Hepatocyte (in vitro differentiated cells): ENCODE results near the gene TMEM121B. TPM values are rescaled to one million over a fixed set of nuclear protein-coding genes. Genes with fewer than 3 reads are reported as not detected.

ENCODE experiments used
- DNase-seq: peaks from one replicate; pipeline ENCODE4 v3.0.0-alpha.2; 2016; ENCODE audit warnings: low spot score
- H2AFZ ChIP-seq: fragments of 200-600 bp; sonication (generic); 2 replicates; pipeline ENCODE4 v1.6.0; 2016; ENCODE audit warnings: antibody characterized with exemption, mild to moderate bottlenecking
- H3K27ac ChIP-seq: fragments of 200-600 bp; sonication (generic); 2 replicates; pipeline ENCODE4 v1.5.1; 2016; ENCODE audit warnings: mild to moderate bottlenecking
- H3K27me3 ChIP-seq: fragments of 200-600 bp; sonication (generic); 2 replicates; pipeline ENCODE4 v1.6.1; 2016
- H3K36me3 ChIP-seq: fragments of 200-600 bp; sonication (generic); replicated peaks from 2 replicates; pipeline ENCODE4 v1.5.1; 2016; ENCODE audit warnings: low read depth; ENCODE audit not compliant: insufficient read depth
- H3K4me1 ChIP-seq: fragments of 200-600 bp; sonication (generic); 2 replicates; pipeline ENCODE4 v1.5.1; 2016; ENCODE audit warnings: mild to moderate bottlenecking, moderate library complexity; ENCODE audit not compliant: insufficient read depth
- H3K4me2 ChIP-seq: fragments of 200-600 bp; sonication (generic); 2 replicates; pipeline ENCODE4 v1.6.0; 2016
- H3K4me3 ChIP-seq: fragments of 200-600 bp; sonication (generic); 2 replicates; pipeline ENCODE4 v1.5.1; 2016; ENCODE audit warnings: mild to moderate bottlenecking
- H3K79me2 ChIP-seq: fragments of 200-600 bp; sonication (generic); 2 replicates; pipeline ENCODE4 v1.6.0; 2017; ENCODE audit warnings: mild to moderate bottlenecking
- H3K9me2 ChIP-seq: fragments of 200-600 bp; sonication (generic); replicated peaks from 2 replicates; pipeline ENCODE4 v1.6.0; 2017; ENCODE audit warnings: mild to moderate bottlenecking; ENCODE audit not compliant: insufficient read depth
- H3K9me3 ChIP-seq: fragments of 200-600 bp; sonication (generic); 2 replicates; pipeline ENCODE4 v1.5.1; 2016; ENCODE audit warnings: low read depth, mild to moderate bottlenecking
- H4K20me1 ChIP-seq: fragments of 200-600 bp; sonication (generic); 2 replicates; pipeline ENCODE4 v1.6.0; 2016; ENCODE audit warnings: mild to moderate bottlenecking; ENCODE audit not compliant: insufficient read depth, poor library complexity, severe bottlenecking
- CTCF ChIP-seq: fragments of 200-600 bp; sonication (generic); IDR thresholded peaks from 2 replicates; pipeline ENCODE4 v1.5.1; 2016; ENCODE audit warnings: antibody characterized with exemption, mild to moderate bottlenecking; ENCODE audit not compliant: poor library complexity
- EZH2 ChIP-seq: fragments of 200-600 bp; sonication (generic); IDR thresholded peaks from 2 replicates; pipeline ENCODE4 v1.6.1; 2016; ENCODE audit warnings: antibody characterized with exemption, mild to moderate bottlenecking, borderline replicate concordance
- EZH2phosphoT487 ChIP-seq: fragments of 200-600 bp; sonication (generic); IDR thresholded peaks from one replicate; pipeline ENCODE4 v1.6.1; 2018; ENCODE audit warnings: antibody characterized with exemption, mild to moderate bottlenecking, low read depth, moderate library complexity; ENCODE audit not compliant: unreplicated experiment, severe bottlenecking
- WGBS: methylation state at CpG from one replicate; pipeline ENCODE4 v1.1.6; 2016; ENCODE audit warnings: low lambda C conversion rate; ENCODE audit errors: missing lambda C conversion rate; 5-methylcytosine and 5-hydroxymethylcytosine counted together
- polyA plus RNA-seq: library from polyadenylated mRNA; unstranded; fragments of >200 nt; fragmentation: Nextera tagmentation; extraction: Ambion mirVana; gene quantifications from 2 replicates; pipeline ENCODE4 v1.2.1, GENCODE V29; 2016
- total RNA-seq: library from RNA; depleted of rRNA; stranded (reverse); fragments of >200 nt; gene quantifications from 2 replicates; pipeline ENCODE4 v1.2.3, GENCODE V29; 2014

The TMEM121B gene
- total and polyA plus RNA-seq, 2 experiments from 2014 or later = 0.30 to 0.50 TPM

DNA sequence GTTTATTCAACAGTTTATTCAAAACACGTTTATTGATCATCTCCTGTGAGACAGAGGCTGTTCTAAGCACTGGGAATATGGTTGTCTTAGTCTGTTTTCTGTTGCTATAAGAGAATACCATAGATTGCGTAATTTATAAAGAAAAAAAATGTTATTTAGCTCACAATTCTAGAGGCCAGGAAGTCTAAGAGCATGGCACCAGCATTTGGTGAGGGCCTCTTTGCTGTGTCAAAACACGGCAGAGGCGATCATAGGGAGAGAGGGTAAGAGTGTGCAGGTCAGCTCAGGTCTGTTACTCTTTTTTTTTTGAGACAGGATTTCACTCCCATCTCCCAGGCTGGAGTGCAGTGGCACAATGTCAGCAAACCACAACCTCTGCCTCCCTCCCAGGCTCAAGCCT is 41.6 kb downstream of the TMEM121B start:
- Histone ChIP-seq H3K36me3 (no peaks in the 10 kb centered on the region), H3K27ac (no peak overlapping the region), H3K9me3 (no peaks in the 10 kb centered on the region), H3K79me2 (no peaks in the 10 kb centered on the region), H4K20me1 (no peaks in the 10 kb centered on the region), H3K27me3 (no peaks in the 10 kb centered on the region), H2AFZ (no peak overlapping the region), H3K4me2 (no peak overlapping the region), H3K9me2 (no peaks in the 10 kb centered on the region), H3K4me3 (no peak overlapping the region), H3K4me1 (peaks cover 4% of the 10 kb centered on the region)
- WGBS = 87% methylated on average over 4 of the region's 4 CpGs
- TF ChIP-seq EZH2phosphoT487 (no peak), CTCF (no peak)
- no peak for DNase-seq

DNA sequence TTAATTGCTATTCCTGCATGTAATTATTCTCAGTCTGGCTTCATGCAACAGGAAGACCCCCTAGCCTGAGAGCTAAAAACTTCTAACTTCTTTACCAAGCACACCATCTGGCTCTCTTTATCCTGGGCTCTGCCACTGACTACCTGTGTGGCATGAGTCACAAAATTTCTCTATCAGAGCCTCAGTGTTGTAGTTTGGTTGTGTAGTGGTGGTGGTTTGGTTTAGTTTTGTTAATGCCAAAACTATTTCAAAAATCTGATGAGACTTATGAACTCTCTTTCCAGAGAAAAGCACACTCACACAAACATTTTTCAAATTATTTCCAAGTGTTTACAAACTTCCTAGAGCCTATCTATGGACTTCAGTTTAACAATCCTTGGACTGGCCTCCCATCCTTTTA is 43.9 kb downstream of the TMEM121B start:
- H3K36me3 ChIP-seq = no peaks in the 10 kb centered on the region
- no peaks in the 10 kb centered on the region for H3K27me3 ChIP-seq
- H3K4me3 ChIP-seq = no peak overlapping the region
- no peaks in the 10 kb centered on the region for H3K9me3 ChIP-seq
- no peak overlapping the region for H3K4me2 ChIP-seq
- no peak overlapping the region for H2AFZ ChIP-seq
- no peak for DNase-seq
- H4K20me1 ChIP-seq = no peaks in the 10 kb centered on the region
- no peaks in the 10 kb centered on the region for H3K79me2 ChIP-seq
- no peaks in the 10 kb centered on the region for H3K4me1 ChIP-seq
- H3K27ac ChIP-seq = no peak overlapping the region
- no peaks in the 10 kb centered on the region for H3K9me2 ChIP-seq
- TF ChIP-seq EZH2 (no peak), EZH2phosphoT487 (no peak), CTCF (no peak)

- no peak overlapping the region for H3K27ac ChIP-seq
- H3K27me3 ChIP-seq = no peaks in the 10 kb centered on the region
- no peak overlapping the region for H2AFZ ChIP-seq
- H3K36me3 ChIP-seq = no peaks in the 10 kb centered on the region
- H3K79me2 ChIP-seq = no peaks in the 10 kb centered on the region
- H3K9me3 ChIP-seq = no peaks in the 10 kb centered on the region
- no peak overlapping the region for H3K4me2 ChIP-seq
- H3K4me3 ChIP-seq = no peak overlapping the region
- no peaks in the 10 kb centered on the region for H3K9me2 ChIP-seq
- no peaks in the 10 kb centered on the region for H3K4me1 ChIP-seq
- no peaks in the 10 kb centered on the region for H4K20me1 ChIP-seq
- TF ChIP-seq CTCF (no peak), EZH2phosphoT487 (no peak), EZH2 (no peak)
- DNase-seq = no peak
Observed at GRCh38 chr22:17074648-17075002, 46.5 kb downstream of the TMEM121B start.

DNA sequence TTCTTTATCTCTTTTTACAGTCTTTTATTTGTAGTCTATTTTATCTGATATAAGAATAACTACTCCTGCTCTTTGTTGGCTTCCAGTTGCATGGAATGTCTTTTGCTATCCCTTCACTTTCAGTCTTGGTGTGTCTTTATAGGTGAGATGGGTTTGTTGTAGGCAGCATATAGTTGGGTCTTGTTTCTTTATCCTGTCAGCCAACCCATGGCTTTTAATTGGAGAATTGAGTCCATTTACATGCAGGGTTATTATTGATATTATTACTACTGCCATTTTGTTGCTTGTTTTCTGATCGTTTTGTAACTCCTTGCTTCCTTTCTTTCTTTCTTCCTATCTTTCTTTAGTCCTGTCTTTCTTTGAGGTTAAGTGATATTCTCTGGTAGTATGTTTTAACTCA is 48.3 kb downstream of the TMEM121B start:
- Histone ChIP-seq H3K27me3 (no peaks in the 10 kb centered on the region), H3K9me3 (no peaks in the 10 kb centered on the region), H4K20me1 (no peaks in the 10 kb centered on the region), H3K9me2 (no peaks in the 10 kb centered on the region), H3K4me1 (no peaks in the 10 kb centered on the region), H3K4me3 (no peak overlapping the region), H3K36me3 (no peaks in the 10 kb centered on the region), H2AFZ (no peak overlapping the region), H3K79me2 (no peaks in the 10 kb centered on the region), H3K27ac (no peak overlapping the region), H3K4me2 (no peak overlapping the region)
- 85% methylated on average over 1 of the region's 1 CpG for WGBS
- TF ChIP-seq EZH2phosphoT487 = no peak
- no peak for TF ChIP-seq EZH2
- no peak for TF ChIP-seq CTCF
- no peak for DNase-seq
